ENCODE results near the gene ADGRL3.
"Not testable (repeated sequence)": the region's sequence is repeated elsewhere in the genome, so short reads cannot be mapped to it uniquely, and the experiment has no call there.

The ADGRL3 gene

GRCh38 chr4:61373901-61374440 lies 173.8 kb downstream of the ADGRL3 start:
- no peak overlapping the region for H3K4me3 ChIP-seq (ENCODE audit: low read depth, low read length)
- TF ChIP-seq CTCF (IDR thresholded peaks at IDR 0.05; ENCODE audit: low read depth, low read length) = no peak

GRCh38 chr4:61374447-61374891 lies 174.3 kb downstream of the ADGRL3 start:
- TF ChIP-seq CTCF (IDR thresholded peaks at IDR 0.05; ENCODE audit: low read depth, low read length) = no peak
- no peak overlapping the region for H3K4me3 ChIP-seq (ENCODE audit: low read depth, low read length)

GRCh38 chr4:61375301-61375700 lies 175.2 kb downstream of the ADGRL3 start:
- no peak for TF ChIP-seq CTCF (IDR thresholded peaks at IDR 0.05; ENCODE audit: low read depth, low read length)
- H3K4me3 ChIP-seq (ENCODE audit: low read depth, low read length) = no peak overlapping the region

- no peak for TF ChIP-seq CTCF (IDR thresholded peaks at IDR 0.05; ENCODE audit: low read depth, low read length)
- H3K4me3 ChIP-seq (ENCODE audit: low read depth, low read length) = no peak overlapping the region
Measured at GRCh38 chr4:61376301-61376700, 176.2 kb downstream of the ADGRL3 start.

- no peak overlapping the region for H3K4me3 ChIP-seq (ENCODE audit: low read depth, low read length)
- TF ChIP-seq CTCF (IDR thresholded peaks at IDR 0.05; ENCODE audit: low read depth, low read length) = no peak
Measured at GRCh38 chr4:61379406-61379805, 179.3 kb downstream of the ADGRL3 start.

- TF ChIP-seq CTCF (IDR thresholded peaks at IDR 0.05; ENCODE audit: low read depth, low read length) = no peak
- no peak overlapping the region for H3K4me3 ChIP-seq (ENCODE audit: low read depth, low read length)
Measured at GRCh38 chr4:61380865-61381264, 180.7 kb downstream of the ADGRL3 start.

- no peak for TF ChIP-seq CTCF (IDR thresholded peaks at IDR 0.05; ENCODE audit: low read depth, low read length)
- no peak overlapping the region for H3K4me3 ChIP-seq (ENCODE audit: low read depth, low read length)
Measured at GRCh38 chr4:61385256-61385655, 185.1 kb downstream of the ADGRL3 start.

- not testable (repeated sequence) for H3K4me3 ChIP-seq (ENCODE audit: low read depth, low read length)
Measured at GRCh38 chr4:61387372-61387771, 187.2 kb downstream of the ADGRL3 start.

Measured in WI38 (cell line).